AG09319 (cell line): ENCODE data around the gene ILDR2.

Experiments
- DNase-seq: peaks from one replicate; pipeline ENCODE4 v3.0.0-alpha.2; 2010; ENCODE audit warnings: low read depth; ENCODE audit errors: extremely low read depth
- TF ChIP-seq, protein P1 (sequence below): IDR thresholded peaks from 2 replicates; pipeline ENCODE4 v1.5.1; 2011; ENCODE audit warnings: low read depth, mild to moderate bottlenecking, inconsistent platforms, low read length, moderate library complexity

Gene ILDR2

DNA sequence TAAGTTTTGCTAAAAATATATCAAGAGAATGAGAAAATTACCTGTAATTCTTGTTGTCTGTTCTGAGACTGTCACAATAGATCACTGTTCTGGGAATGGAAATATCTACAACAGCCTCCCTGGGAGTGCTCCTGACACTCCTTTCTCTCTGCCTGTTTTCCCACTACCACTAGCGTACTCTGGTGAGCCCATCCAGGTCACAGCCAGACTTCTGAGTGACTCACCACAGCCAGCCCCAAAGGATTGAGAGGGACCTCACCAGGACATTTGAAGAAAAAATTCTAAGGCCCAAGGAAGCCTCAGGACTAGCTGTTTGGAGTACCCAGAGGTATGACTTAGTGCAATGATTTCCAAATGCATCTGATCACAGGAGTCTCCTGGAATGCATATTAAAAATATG, 60.3 kb downstream of the ILDR2 start:
- TF ChIP-seq, protein P1, sequence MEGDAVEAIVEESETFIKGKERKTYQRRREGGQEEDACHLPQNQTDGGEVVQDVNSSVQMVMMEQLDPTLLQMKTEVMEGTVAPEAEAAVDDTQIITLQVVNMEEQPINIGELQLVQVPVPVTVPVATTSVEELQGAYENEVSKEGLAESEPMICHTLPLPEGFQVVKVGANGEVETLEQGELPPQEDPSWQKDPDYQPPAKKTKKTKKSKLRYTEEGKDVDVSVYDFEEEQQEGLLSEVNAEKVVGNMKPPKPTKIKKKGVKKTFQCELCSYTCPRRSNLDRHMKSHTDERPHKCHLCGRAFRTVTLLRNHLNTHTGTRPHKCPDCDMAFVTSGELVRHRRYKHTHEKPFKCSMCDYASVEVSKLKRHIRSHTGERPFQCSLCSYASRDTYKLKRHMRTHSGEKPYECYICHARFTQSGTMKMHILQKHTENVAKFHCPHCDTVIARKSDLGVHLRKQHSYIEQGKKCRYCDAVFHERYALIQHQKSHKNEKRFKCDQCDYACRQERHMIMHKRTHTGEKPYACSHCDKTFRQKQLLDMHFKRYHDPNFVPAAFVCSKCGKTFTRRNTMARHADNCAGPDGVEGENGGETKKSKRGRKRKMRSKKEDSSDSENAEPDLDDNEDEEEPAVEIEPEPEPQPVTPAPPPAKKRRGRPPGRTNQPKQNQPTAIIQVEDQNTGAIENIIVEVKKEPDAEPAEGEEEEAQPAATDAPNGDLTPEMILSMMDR: no peak

DNA sequence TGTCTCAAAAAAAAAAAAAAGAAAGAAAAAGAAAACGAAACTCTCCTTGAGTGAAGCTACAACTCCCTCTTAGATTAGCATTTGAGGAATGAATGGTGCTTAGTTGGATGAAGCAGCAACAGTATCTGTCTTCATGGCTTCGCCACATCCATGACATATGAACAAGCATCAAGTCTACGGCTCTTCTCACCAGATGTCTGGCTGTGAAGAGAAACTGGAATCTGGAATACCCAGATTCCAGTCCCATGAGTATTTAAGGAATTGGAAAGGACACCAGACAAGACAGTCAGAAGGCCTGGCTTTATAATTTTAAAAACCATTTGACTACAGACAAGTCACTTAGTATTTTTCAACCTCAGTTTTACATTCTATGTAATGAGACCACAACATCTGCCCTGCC, 61.2 kb downstream of the ILDR2 start:
- DNase-seq: no peak
- TF ChIP-seq, protein P1: no peak

More for the DNA sequence above, 60.3 kb downstream of the ILDR2 start:
- no peak for DNase-seq

DNA sequence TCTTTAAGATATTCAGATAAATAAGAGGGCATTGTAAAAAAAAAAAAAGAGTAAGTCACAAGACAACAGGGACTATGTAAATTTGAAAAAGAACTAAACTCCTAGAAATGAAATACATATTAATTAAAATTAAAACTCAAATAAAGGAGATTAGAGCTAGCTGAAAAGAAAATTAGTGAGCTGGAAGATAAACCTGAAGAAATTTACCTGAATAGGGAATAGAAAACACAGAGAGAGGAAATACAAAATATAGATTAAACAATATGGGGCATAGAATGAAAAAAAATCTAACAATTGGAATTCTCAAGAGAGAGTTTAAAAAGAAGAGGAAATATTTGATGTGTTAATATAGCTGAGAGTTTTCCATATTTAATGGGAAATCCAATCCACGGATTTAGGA, 63.7 kb downstream of the ILDR2 start:
- TF ChIP-seq, protein P1: no peak
- no peak for DNase-seq

DNA sequence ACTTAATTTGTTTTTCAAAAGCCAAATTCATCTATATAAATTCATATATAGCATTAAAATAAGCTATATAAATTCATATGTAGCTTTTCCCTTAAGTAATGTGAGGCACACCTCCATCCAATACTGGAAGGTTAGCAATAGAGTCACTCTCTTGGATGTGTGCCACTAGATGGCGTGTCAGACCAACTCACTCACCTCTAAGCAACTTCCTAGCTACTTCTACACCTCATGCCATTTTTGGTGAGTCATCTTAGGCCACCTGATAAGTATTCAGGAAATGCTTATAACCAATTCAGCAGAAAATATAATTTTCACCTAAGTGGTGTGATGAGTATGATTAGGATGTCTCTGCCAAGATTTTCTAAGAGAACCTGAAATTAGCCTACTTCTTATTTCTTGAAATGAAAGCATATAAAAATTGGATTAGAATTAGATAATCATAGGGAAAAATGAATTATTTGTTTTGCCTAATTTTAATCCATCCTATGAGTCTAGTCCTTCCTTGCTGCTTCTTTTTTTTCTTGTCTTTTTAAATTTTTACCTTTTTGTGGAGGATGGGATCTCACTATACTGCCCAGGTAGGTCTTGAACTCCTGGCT, 64.8 kb downstream of the ILDR2 start:
- TF ChIP-seq, protein P1: peak; percentile 42
- peak; percentile 27 for DNase-seq

DNA sequence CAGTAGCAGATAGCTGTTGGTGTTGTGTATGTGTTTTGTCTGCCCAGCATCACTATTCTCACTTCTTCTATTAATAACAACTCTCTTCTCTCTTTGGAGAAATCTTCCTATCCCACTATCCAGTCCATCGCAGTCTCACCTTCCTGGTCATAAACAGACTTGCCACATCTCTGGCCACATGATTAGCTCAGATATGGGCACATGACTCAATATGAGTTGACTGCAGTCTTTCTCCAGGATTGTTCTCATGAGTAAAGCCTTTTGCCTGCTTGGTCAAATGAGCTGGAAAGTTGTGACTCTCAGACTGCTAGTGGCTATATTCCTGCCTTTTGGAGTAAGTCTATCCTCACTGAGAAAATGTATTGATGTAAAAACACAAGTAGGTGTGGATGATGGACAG, 66.4 kb downstream of the ILDR2 start:
- TF ChIP-seq, protein P1: no peak
- no peak for DNase-seq

DNA sequence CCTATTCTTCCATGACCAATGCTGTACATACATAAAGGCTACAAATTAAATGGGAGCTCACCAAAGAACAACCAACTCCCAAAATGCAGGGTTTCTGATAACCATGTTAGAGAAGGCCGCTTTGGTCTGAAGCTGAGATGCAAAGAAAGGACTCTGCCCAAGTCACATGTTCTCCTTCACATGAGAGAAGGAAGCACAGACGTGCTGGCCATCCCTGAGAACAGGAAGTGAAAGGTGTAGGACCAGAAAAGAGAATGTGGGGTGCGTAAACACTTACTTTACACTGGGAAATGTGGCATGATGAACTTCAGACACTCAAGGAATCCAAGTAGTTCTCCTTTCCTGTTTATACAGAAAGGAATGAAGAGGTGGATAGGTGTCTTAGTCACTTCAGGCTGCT, 67.6 kb downstream of the ILDR2 start:
- TF ChIP-seq, protein P1: no peak

DNA sequence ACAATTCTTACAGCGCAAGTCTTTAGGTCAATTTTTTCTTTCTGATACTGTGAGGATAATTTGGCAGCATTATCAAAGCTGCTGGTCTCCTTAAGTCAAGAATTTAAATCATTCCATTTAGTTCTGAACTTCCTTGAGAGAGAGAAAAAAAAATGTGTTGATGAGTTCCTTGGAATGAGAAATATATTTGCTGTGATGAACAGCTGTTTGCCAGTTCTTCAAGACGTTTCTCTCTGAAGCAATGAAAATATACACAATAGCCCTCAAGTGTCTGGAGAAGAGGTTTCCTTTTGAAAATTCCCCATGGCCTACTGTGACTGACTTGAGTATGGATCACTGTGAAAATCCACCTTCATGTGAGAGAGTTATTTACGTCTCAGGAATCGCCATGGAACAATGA, 68.3 kb downstream of the ILDR2 start:
- TF ChIP-seq, protein P1: no peak
- DNase-seq: no peak

More for the DNA sequence above, 67.6 kb downstream of the ILDR2 start:
- DNase-seq: no peak
